HCT116 (cell line): Measurements from ENCODE around the gene SLC38A9. TPM values are rescaled to one million over a fixed set of nuclear protein-coding genes. Genes with fewer than 3 reads are reported as not detected.
A peak's percentile ranks its signal among the peaks of the same experiment; 100 is the strongest.

ENCODE experiments used
- ATAC-seq: fragments of 200-7000 bp; cut with Tn5 transposase; 2 replicates; pipeline ENCODE4 v1.9.1; 2020; ENCODE audit warnings: mild to moderate bottlenecking, moderate library complexity
- BruUV-seq: library from RNA; stranded (reverse); fragments of 400-500 nt; replicated peaks from 2 replicates; lab custom pipeline; 2021; lab: Mats Ljungman, UMichigan
- CTCF ChIA-PET: fragments of 300-600 bp; sonication (Branson Sonifier 250); formaldehyde crosslinking; loops from one replicate; lab custom pipeline; 2021; ENCODE audit warnings: antibody characterized with exemption; lab: Charles Lee
- POLR2A ChIA-PET: fragments of 300-600, 350-600 bp; sonication (Branson Sonifier 250); formaldehyde crosslinking; loops from one replicate; lab custom pipeline; 2021; ENCODE audit warnings: antibody characterized with exemption; lab: Charles Lee
- RAD21 ChIA-PET, 2 experiments: fragments of 300-600 bp; sonication (Branson Sonifier 250); formaldehyde crosslinking; loops; one replicate each; lab custom pipeline; 2023; ENCODE audit warnings: low total read pairs in 2 of 2; ENCODE audit not compliant: uncharacterized antibody in 2 of 2, unreplicated experiment in 2 of 2, low non-redundant PET in 1 of 2; lab: Charles Lee
- DNase-seq: peaks from one replicate; pipeline ENCODE4 v3.0.0-alpha.2; 2010; ENCODE audit warnings: low read depth, low spot score
- H2AFZ ChIP-seq: fragments of 200-600 bp; shearing (Covaris generic), sonication (generic); 2 replicates; pipeline ENCODE4 v1.6.1; 2017; ENCODE audit warnings: low read depth, mixed run types, mixed read lengths, antibody characterized with exemption, low read length; ENCODE audit not compliant: poor library complexity, severe bottlenecking
- H3K27ac ChIP-seq: 2 replicates; pipeline ENCODE4 v1.5.1; 2012; ENCODE audit warnings: low read depth, low read length
- H3K27me3 ChIP-seq: fragments of 200-600 bp; sonication (generic); 2 replicates; pipeline ENCODE4 v1.6.1; 2016; ENCODE audit warnings: mixed run types, low read length, mixed read lengths; ENCODE audit not compliant: insufficient read depth
- H3K36me3 ChIP-seq, 2 experiments: fragments of 200-500 bp in 1 of 2; fragments of 200-600 bp in 1 of 2; sonication (Bioruptor generic) in 1 of 2; sonication (generic) in 1 of 2; 2 replicates each; pipeline versions ENCODE4 v1.5.1 to v1.6.1; 2014 to 2016; ENCODE audit warnings: low read length in 2 of 2, inconsistent platforms in 1 of 2, mixed read lengths in 1 of 2, mixed run types in 1 of 2; ENCODE audit not compliant: insufficient read depth in 2 of 2, control insufficient read depth in 1 of 2
- H3K4me1 ChIP-seq, 2 experiments: fragments of 200-600 bp in 1 of 2; sonication (generic) in 1 of 2; 2 replicates each; pipeline versions ENCODE4 v1.5.1 to v1.6.1; 2012 to 2017; ENCODE audit warnings: low read length in 2 of 2, inconsistent platforms in 1 of 2, mild to moderate bottlenecking in 1 of 2, mixed read lengths in 1 of 2, mixed run types in 1 of 2, moderate library complexity in 1 of 2; ENCODE audit not compliant: insufficient read depth in 2 of 2, control insufficient read depth in 1 of 2
- H3K4me2 ChIP-seq: fragments of 200-600 bp; sonication (generic); 2 replicates; pipeline ENCODE4 v1.6.1; 2017; ENCODE audit warnings: mixed run types, low read length, mixed read lengths
- H3K4me3 ChIP-seq, 2 experiments: fragments of 200-600 bp in 1 of 2; sonication (generic) in 1 of 2; replicated peaks in 1 of 2; 2 replicates each; pipeline ENCODE4 v1.5.1; 2011 to 2016; ENCODE audit warnings: low read length in 2 of 2, control low read depth in 1 of 2, low read depth in 1 of 2, mild to moderate bottlenecking in 1 of 2, mixed read lengths in 1 of 2, mixed run types in 1 of 2
- H3K79me2 ChIP-seq: fragments of 200-600 bp; sonication (generic); 2 replicates; pipeline ENCODE4 v1.6.1; 2017; ENCODE audit warnings: mild to moderate bottlenecking, mixed run types, low read length, moderate library complexity, mixed read lengths; ENCODE audit not compliant: insufficient read depth
- H3K9ac ChIP-seq: fragments of 200-600 bp; sonication (generic); 2 replicates; pipeline ENCODE4 v1.6.1; 2016; ENCODE audit warnings: low read length, mixed read lengths
- H3K9me2 ChIP-seq: fragments of 200-600 bp; sonication (generic), shearing (Covaris generic); 2 replicates; pipeline ENCODE4 v1.6.1; 2017; ENCODE audit warnings: mixed run types, mild to moderate bottlenecking, moderate library complexity; ENCODE audit not compliant: insufficient read depth
- H3K9me3 ChIP-seq, 2 experiments: fragments of 200-500 bp in 1 of 2; fragments of 200-600 bp in 1 of 2; sonication (Bioruptor generic) in 1 of 2; sonication (generic) in 1 of 2; 2 replicates each; pipeline ENCODE4 v1.6.1; 2014 to 2017; ENCODE audit warnings: low read length in 2 of 2, mixed read lengths in 2 of 2, inconsistent platforms in 1 of 2, low read depth in 1 of 2, mild to moderate bottlenecking in 1 of 2, mixed run types in 1 of 2, moderate library complexity in 1 of 2; ENCODE audit not compliant: control insufficient read depth in 1 of 2, insufficient read depth in 1 of 2
- H4K20me1 ChIP-seq: fragments of 200-600 bp; sonication (generic), shearing (Covaris generic); 2 replicates; pipeline ENCODE4 v1.6.1; 2017; ENCODE audit warnings: mixed run types, mild to moderate bottlenecking, moderate library complexity; ENCODE audit not compliant: insufficient read depth
- CBX3 ChIP-seq: IDR thresholded peaks from 2 replicates; pipeline ENCODE4 v1.6.1; 2012; ENCODE audit warnings: low read depth
- CEBPB ChIP-seq: IDR thresholded peaks from 2 replicates; pipeline ENCODE4 v1.6.1; 2012; ENCODE audit warnings: low read depth
- ELF1 ChIP-seq: IDR thresholded peaks from 2 replicates; pipeline ENCODE4 v1.6.1; 2012; ENCODE audit warnings: low read depth, borderline replicate concordance
- EZH2 ChIP-seq: fragments of 200-600 bp; sonication (generic); IDR thresholded peaks from 2 replicates; pipeline ENCODE4 v1.6.1; 2017; ENCODE audit warnings: antibody characterized with exemption, mixed run types
- EZH2phosphoT487 ChIP-seq: fragments of 200-600 bp; IDR thresholded peaks from 2 replicates; pipeline ENCODE4 v1.6.1; 2018; ENCODE audit warnings: antibody characterized with exemption, borderline replicate concordance
- FOSL1 ChIP-seq: IDR thresholded peaks from 2 replicates; pipeline ENCODE4 v1.6.1; 2012; ENCODE audit warnings: low read depth
- JUND ChIP-seq: IDR thresholded peaks from 2 replicates; pipeline ENCODE4 v1.6.1; 2012
- POLR2A ChIP-seq: IDR thresholded peaks from 2 replicates; pipeline ENCODE4 v1.7.0; 2011; ENCODE audit warnings: borderline replicate concordance; ENCODE audit not compliant: insufficient read depth, insufficient read length; ENCODE audit errors: extremely low read depth
- POLR2AphosphoS5 ChIP-seq: IDR thresholded peaks from 2 replicates; pipeline ENCODE4 v1.6.1; 2011; ENCODE audit warnings: mild to moderate bottlenecking, low read depth, low read length, moderate library complexity
- RAD21 ChIP-seq: IDR thresholded peaks from 2 replicates; pipeline ENCODE4 v1.6.1; 2012; ENCODE audit warnings: low read depth, mild to moderate bottlenecking
- SIN3A ChIP-seq: IDR thresholded peaks from 2 replicates; pipeline ENCODE4 v1.6.1; 2012; ENCODE audit warnings: low read depth
- SP1 ChIP-seq: IDR thresholded peaks from 2 replicates; pipeline ENCODE4 v1.6.1; 2012; ENCODE audit warnings: low read depth
- SRF ChIP-seq: IDR thresholded peaks from 2 replicates; pipeline ENCODE4 v1.6.1; 2012; ENCODE audit warnings: low read depth
- TCF7L2 ChIP-seq: IDR thresholded peaks from 2 replicates; pipeline ENCODE4 v1.7.0; 2011; ENCODE audit warnings: borderline replicate concordance, inconsistent platforms; ENCODE audit not compliant: insufficient read depth, insufficient read length; ENCODE audit errors: extremely low read depth
- ZFX ChIP-seq: fragments of 450-650 bp; IDR thresholded peaks from 2 replicates; pipeline ENCODE4 v1.6.1; 2017
- ZNF274 ChIP-seq: fragments of 200-500 bp; sonication (Bioruptor generic); IDR thresholded peaks from 2 replicates; pipeline ENCODE4 v1.6.1; 2014; ENCODE audit warnings: mild to moderate bottlenecking, low read depth, low read length, inconsistent platforms
- intact Hi-C: fragments of 100-400 bp; cut with micrococcal nuclease; formaldehyde crosslinking; loops from 2 replicates; pipeline ENCODE4 v1.10.0; 2022
- total RNA-seq: library from RNA; stranded (reverse); gene quantifications from one replicate; pipeline ENCODE4 v1.2.1, GENCODE V29; 2021; ENCODE audit not compliant: unreplicated experiment
- TF ChIP-seq, protein P1 (sequence below): IDR thresholded peaks from 2 replicates; pipeline ENCODE4 v1.6.1; 2012; ENCODE audit warnings: low read depth
- TF ChIP-seq, protein P2 (sequence below), 3 experiments: fragments of 200-600 bp in 1 of 3; sonication (generic) in 1 of 3; IDR thresholded peaks in 2 of 3; conservative IDR thresholded peaks in 1 of 3; 2 replicates each; pipeline ENCODE4 v1.5.1; 2012 to 2017; ENCODE audit warnings: low read depth in 2 of 3, low read length in 2 of 3, antibody characterized with exemption in 1 of 3, borderline replicate concordance in 1 of 3, control low read depth in 1 of 3, mild to moderate bottlenecking in 1 of 3, mixed read lengths in 1 of 3, mixed run types in 1 of 3, moderate library complexity in 1 of 3; ENCODE audit not compliant: insufficient read depth in 1 of 3
- TF ChIP-seq, protein P3 (sequence below): IDR thresholded peaks from 2 replicates; pipeline ENCODE4 v1.6.1; 2012

SLC38A9 gene
- total RNA-seq, 1 experiment from 2014 or later, result 12.6 TPM

- TF ChIP-seq ZNF274 (no peak), CEBPB (peak; percentile 48; the same call in 1 of the 2 replicates)
Observed at GRCh38 chr5:55633574-55634208, 78.4 kb downstream of the SLC38A9 start (continued).

DNA sequence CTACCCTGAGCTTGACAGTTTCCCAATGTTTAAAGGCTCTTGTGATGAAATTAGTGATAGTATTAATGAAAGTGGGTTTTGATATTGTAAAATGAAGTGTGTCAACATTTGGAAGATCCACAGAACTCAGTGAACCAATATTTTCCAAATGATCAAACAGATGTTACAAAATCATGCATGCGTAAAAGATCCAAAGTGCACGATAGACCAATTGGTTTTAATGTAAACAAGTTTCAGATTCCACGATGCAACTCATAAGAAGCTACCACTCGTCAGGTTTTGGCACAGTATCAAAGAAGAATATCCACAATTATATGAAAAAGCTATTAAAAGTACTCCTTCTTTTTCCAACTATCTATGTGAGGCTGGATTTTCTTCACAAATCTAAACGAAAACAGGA, 82.3 kb downstream of the SLC38A9 start:
- H3K79me2 ChIP-seq, result no peaks in the 10 kb centered on the region
- CTCF ChIA-PET, result no interaction called here

More for the DNA sequence above, 82.3 kb downstream of the SLC38A9 start:
- Histone ChIP-seq H3K36me3 (no peaks in the 10 kb centered on the region), H3K9ac (no peak overlapping the region), H3K27me3 (no peaks in the 10 kb centered on the region), H3K9me3 (no peaks in the 10 kb centered on the region)
- POLR2A ChIA-PET, result no interaction called here
- TF ChIP-seq POLR2AphosphoS5 (no peak), CBX3 (no peak), POLR2A (no peak), SP1 (no peak), SRF (no peak), TCF7L2 (no peak), JUND (no peak), EZH2 (no peak), ELF1 (no peak), FOSL1 (no peak), ZFX (no peak), CEBPB (no peak), SIN3A (no peak), RAD21 (no peak), EZH2phosphoT487 (no peak)
- TF ChIP-seq, protein P1, sequence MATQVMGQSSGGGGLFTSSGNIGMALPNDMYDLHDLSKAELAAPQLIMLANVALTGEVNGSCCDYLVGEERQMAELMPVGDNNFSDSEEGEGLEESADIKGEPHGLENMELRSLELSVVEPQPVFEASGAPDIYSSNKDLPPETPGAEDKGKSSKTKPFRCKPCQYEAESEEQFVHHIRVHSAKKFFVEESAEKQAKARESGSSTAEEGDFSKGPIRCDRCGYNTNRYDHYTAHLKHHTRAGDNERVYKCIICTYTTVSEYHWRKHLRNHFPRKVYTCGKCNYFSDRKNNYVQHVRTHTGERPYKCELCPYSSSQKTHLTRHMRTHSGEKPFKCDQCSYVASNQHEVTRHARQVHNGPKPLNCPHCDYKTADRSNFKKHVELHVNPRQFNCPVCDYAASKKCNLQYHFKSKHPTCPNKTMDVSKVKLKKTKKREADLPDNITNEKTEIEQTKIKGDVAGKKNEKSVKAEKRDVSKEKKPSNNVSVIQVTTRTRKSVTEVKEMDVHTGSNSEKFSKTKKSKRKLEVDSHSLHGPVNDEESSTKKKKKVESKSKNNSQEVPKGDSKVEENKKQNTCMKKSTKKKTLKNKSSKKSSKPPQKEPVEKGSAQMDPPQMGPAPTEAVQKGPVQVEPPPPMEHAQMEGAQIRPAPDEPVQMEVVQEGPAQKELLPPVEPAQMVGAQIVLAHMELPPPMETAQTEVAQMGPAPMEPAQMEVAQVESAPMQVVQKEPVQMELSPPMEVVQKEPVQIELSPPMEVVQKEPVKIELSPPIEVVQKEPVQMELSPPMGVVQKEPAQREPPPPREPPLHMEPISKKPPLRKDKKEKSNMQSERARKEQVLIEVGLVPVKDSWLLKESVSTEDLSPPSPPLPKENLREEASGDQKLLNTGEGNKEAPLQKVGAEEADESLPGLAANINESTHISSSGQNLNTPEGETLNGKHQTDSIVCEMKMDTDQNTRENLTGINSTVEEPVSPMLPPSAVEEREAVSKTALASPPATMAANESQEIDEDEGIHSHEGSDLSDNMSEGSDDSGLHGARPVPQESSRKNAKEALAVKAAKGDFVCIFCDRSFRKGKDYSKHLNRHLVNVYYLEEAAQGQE, result no peak
- TF ChIP-seq, protein P2, sequence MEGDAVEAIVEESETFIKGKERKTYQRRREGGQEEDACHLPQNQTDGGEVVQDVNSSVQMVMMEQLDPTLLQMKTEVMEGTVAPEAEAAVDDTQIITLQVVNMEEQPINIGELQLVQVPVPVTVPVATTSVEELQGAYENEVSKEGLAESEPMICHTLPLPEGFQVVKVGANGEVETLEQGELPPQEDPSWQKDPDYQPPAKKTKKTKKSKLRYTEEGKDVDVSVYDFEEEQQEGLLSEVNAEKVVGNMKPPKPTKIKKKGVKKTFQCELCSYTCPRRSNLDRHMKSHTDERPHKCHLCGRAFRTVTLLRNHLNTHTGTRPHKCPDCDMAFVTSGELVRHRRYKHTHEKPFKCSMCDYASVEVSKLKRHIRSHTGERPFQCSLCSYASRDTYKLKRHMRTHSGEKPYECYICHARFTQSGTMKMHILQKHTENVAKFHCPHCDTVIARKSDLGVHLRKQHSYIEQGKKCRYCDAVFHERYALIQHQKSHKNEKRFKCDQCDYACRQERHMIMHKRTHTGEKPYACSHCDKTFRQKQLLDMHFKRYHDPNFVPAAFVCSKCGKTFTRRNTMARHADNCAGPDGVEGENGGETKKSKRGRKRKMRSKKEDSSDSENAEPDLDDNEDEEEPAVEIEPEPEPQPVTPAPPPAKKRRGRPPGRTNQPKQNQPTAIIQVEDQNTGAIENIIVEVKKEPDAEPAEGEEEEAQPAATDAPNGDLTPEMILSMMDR (IDR thresholded peaks at IDR 0.05 in 2 of 3, conservative IDR thresholded peaks at IDR 0.05 in 1 of 3; ENCODE audit: borderline replicate concordance in 1 of 3, insufficient read depth in 1 of 3, low read depth in 2 of 3, low read length in 2 of 3), result no peak
- TF ChIP-seq, protein P3, sequence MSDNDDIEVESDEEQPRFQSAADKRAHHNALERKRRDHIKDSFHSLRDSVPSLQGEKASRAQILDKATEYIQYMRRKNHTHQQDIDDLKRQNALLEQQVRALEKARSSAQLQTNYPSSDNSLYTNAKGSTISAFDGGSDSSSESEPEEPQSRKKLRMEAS, result no peak
- TF ChIP-seq, all 23 proteins: peak for 0
- ATAC-seq (no peak), DNase-seq (no peak)
- H3K9me2 ChIP-seq, result no peaks in the 10 kb centered on the region
- no peak overlapping the region for H3K27ac ChIP-seq
- no peak overlapping the region for H2AFZ ChIP-seq
- no peak overlapping the region for H3K4me3 ChIP-seq
- BruUV-seq, result no TSS peak
- peaks cover 0 to 22% of the 10 kb centered on the region in 2 experiments; a peak in 2 of 4 replicates for H3K4me1 ChIP-seq
- intact Hi-C loops, result no loop called here
- H4K20me1 ChIP-seq, result no peaks in the 10 kb centered on the region
- RAD21 ChIA-PET, result no interaction called here
- no peak overlapping the region for H3K4me2 ChIP-seq
